ENCODE results near the gene CSF1R.
A peak's percentile ranks its signal among the peaks of the same experiment; 100 is the strongest.

The CSF1R gene

DNA sequence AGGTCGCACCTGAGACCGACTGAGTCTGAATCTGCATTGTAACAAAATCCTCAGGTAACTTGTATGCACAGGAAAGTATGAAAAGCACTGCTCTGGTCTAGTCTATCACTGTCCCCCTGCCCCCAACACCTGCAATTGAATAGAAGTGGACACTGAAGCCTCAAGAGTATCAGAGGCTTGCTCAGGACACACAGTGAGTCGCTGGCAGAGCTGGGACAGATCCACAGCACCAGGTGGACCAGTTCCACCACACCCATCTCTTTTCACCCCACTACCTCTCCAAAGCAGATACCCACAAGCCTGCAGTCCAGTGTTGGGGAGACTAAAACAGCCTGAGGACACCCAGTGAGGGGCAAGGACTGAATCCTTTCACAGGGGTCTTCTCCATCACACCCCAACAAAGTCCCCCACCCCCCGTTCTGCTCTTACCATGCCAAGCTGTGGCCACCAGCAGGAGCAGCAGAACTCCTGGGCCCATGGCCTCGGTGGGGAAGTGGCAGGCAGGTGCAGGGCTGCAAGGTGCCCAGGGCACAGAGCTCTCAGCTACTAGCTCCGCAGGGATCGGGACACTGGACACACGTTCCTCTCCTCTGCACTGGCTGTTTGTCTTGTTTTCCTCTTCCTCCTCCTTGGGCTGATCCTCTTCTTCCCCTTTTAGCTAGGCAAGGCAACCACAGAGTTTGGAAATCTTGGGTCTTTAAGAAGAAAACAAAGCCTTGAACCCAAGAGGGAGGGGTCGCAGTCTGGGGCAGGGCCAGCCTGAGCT, at the start of gene CSF1R:
Gene CSF1R (minus strand): TSS at position 605 of the 766 bp plus-strand sequence. CDS start 127 bp downstream, at position 478.
- no peak for DNase-seq (ENCODE audit: low read depth)

DNA sequence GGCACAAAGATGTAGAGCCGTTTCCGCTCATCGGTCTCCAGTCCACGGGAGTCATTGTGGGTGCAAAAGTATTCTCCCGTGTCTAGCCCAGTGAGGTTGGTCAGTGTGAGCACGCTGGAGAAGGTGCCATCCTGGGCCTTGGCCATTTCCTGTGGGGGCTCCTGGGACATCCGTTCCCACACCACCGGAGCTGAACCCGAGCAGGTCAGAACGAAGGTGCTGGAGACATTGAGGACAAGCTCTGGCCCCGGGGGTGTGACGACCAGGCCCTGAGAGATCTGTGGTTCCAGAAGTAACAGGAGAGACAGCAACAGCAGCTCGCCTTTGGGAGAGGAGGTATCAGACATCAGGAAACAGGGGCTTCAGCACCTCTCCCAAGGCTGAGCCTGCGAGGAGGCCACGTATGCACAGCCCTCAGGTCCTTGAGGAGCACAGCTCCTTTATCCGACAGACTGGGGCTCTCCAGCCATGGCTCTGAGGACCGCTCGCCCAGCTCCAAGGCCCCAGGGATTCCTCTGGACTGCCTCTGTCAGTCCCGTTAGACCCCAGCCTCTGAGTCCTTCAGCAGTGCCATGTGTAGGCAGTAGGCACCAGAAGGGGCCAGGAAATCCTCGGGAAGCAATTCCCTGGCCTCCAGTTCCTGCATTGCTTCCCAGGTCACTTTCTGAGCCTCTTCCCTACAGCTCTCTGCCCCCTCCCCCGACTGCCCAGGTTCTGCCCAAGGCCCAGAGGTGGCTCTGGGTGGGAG, 49.4 kb upstream of the CSF1R start:
- no peak for DNase-seq (ENCODE audit: low read depth)

DNA sequence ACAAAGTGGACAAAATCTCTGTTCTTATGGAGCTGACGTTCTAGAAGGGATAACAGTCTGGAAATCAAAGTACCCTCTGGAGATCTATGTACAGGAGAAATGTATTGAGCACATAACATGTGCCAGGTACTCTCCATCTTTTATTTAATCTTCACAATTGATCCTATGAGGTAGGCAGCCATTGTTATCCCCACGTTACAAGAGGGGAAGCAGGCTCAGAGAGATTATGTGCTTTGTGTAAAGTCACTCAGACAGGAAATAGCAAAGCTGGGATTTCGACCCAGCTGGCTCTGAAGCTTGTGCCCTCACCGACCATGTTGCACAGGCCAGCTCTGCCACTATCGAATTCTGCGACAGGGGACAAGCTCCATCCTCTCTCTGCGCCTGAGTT, 47.8 kb upstream of the CSF1R start:
- DNase-seq (ENCODE audit: low read depth), result no peak

DNA sequence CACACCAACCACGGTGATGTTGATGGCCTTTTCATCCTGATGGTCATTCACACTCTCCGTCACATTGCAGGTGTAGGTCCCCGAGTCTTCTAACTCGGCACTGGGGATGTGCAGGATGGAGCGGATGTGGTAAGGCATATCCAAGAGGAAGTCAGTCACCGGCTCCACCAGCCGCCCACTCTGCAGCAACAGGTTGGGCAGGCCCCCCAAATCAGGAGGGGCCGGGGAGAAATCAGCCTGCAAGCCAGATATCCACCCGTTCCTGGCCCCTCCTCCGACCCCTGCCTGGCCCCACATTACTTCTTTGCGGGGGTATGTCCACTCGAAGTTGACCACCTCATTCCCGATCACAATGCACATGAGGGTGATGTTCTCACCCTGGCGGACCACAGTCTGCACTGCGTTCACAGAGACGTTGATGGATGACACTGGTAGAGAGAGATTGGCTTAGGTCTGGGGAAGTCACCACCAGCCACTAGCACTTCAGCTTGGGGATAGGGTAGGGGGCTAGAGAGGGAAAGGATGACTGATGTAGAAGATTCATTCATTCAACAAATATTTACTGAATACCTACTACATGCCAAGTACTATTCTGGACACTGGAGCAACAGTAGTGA, 47.3 kb upstream of the CSF1R start:
- DNase-seq (ENCODE audit: low read depth), result no peak

DNA sequence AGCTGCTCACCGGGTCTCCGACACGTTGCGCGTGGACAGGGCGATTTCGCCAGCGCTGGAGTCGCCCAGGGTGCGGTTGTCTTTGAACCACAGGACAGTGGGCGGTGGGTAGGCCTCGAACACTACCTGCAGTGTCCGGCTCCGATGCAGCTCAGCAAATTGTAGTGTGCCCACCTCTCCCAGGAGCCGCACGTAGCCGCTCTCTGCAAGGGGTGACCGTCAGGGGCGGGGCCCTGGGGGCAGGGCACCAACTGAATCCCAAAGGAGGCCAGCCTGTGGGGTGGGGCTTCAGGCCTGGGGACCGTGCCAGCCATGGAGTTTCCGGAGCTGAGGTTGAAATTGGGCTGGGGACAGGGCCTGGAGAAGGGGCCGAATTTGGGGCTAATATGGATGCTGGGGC, 46.4 kb upstream of the CSF1R start:
- DNase-seq (ENCODE audit: low read depth), result no peak

DNA sequence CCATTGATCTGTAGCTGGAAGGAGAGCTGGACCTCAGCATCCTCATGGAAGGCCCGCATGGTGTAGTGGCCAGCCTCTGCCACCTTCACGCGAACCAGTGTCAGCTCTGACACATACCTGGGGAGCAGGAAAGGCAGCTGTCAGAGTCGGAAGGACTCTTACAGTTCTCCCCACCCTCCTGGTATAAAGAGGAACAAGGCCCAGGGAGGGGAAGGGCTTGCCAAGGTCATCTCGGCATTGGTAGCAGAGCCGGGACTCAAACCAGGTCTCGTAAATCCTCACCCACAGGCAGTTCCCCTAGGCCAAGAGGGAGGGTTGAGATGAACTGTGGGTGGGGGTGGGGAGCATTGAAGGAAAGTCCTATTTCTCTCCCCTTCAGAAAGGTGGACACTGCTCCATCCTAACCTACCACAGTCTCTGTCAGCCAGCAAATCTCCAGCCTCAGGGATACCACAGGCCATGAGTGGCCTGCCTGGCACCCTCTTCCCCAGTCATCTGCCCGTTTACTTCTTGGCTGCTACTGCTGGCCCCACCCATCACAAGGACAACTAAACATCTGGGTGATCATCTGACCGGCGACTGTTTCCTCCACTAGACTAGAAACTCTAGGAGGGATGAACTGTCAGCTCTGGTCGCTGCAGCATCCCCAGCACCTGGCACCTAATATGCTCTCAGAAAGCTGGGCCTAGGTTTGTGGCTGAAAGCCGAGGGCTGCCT, 45.8 kb upstream of the CSF1R start:
- no peak for DNase-seq (ENCODE audit: low read depth)

DNA sequence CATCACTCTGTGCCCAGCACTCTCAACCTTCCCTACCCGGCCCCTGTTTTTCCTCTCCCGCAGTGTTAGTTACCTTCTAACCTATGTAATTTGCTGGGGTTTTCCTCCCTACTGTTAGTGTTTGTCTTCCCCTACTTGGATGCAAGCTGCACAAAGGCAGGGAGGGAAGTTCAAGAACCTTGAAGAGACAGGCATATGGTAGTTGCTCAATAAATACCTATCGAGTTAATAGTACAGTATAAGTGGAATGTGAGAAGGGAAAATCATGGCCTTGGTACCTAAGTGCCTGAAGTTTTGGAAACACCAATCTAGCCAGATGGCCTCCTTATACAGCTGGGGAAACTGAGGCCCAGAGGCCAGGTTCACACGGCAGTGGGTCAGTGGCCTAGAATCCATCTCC, 45.1 kb upstream of the CSF1R start:
- DNase-seq (ENCODE audit: low read depth), result no peak

DNA sequence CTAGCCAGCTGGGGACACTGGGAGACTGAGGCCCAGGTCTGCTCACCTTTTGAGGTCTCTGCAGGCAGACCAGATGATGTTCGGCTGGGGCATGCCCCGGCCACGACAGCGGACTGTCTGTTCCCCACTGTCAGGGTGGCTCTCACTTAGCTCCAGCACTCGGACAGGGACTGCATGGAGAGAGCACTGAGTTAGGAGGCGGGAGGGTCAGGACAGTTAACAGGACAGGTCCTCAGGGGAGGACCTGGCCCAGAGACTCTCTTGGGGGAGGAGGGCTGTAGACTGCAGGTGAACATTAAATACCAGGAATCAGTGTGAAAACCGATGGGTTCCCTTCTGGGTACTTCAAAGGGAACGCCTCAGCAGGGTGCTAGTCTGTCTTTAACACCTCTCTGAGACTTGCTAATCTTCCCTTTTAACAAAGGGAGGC, 44.2 kb upstream of the CSF1R start:
- DNase-seq (ENCODE audit: low read depth), result no peak

DNA sequence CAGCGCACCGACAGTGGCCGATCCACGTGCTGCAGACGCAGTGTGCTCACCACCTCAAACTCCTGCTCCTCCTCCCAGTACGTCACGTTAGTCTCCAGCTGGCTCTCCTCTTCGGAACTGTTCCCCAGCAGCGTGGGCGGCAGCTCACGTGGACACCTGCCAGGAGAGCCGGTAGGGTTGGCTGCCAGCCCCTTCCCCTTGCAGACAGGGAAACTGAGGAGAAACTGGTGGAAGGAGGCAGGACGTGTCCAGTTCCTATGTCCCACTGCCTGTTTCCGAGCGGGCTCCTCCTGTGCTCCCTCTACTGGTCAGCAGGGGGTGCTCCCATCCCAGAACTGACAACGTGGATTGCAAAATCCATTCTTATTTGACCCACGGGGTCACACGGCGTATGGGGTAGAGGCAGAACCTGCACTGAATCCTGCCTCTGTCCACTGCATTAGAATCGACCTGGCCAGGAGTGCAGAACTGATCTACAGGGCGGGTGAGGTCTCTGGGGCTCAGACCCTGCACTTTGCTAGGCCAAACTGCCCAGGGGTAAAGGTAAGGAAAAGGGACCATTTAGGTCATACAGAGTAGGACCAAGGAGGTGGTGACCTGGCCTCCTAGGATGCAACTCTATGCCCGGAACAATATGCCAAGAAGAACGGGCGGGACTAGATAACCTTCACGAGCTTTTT, 43.6 kb upstream of the CSF1R start:
- DNase-seq (ENCODE audit: low read depth), result peak; percentile 17

DNA sequence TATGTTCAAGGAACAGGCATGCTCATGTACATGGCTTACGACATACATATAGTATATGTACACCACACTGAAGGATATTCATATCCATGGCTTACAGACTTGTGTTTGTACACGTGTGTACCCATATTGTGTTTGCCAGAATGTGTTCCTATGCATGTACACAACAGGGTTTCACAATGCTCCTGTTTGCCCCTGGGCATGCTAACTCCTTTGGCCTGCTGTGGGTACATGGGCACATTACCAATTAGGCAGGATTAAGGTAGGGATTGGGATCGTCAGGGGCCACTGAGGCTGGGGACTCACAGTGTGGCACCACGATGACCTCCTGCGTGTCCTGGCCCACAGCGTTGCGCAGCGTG, 43.1 kb upstream of the CSF1R start:
- DNase-seq (ENCODE audit: low read depth), result no peak

DNA sequence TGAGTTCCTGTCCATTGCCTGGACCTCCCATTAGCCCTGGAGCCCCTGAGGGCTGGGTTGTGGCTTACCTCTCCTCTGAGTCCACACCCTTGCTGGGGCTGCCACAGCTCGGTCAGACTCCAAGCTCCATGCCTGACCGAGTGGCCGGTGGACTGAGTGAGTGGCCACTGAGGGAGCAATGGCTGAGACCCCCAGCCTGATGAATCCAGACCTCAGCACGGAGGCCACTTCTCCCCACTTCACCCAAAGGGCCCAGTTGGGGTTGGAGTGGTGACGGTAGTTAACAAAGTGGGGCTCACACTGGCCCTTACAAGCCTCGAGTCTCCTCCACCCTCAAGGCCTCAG, 40.5 kb upstream of the CSF1R start:
- DNase-seq (ENCODE audit: low read depth), result no peak

DNA sequence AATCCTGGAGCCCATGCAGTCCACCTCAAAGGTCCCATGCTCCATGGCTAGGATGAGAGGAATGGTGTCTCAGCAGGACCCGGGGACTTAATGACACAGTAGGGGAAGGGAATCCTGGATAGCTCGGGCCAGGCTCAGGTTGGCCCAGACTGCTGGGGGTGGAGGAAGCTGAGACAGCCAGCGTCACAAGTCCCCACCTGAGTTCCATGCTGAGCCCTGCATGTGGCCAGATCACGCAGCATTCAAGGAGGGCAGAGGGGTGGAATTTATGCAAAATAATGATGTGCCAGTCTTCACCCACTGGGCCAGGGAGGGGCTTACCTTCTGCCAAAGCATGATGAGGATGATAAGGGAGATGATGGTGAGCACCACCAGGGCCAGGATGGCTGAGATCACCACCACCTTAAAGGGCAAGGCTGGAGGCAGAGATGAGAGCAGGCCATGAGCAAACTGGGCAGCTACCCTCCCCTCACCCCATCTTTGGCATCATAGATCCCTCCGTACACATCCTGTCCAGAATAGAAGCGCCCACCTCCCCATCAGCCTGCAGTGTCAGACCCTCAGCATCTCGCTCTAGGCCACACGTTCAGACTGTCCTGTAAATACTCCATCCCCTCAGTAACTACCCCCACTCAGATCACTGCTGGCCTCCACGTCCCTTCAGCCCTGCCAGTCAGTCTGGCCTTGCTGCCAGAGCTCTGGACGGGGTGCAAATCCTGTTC, 40.0 kb upstream of the CSF1R start:
- DNase-seq (ENCODE audit: low read depth), result no peak

DNA sequence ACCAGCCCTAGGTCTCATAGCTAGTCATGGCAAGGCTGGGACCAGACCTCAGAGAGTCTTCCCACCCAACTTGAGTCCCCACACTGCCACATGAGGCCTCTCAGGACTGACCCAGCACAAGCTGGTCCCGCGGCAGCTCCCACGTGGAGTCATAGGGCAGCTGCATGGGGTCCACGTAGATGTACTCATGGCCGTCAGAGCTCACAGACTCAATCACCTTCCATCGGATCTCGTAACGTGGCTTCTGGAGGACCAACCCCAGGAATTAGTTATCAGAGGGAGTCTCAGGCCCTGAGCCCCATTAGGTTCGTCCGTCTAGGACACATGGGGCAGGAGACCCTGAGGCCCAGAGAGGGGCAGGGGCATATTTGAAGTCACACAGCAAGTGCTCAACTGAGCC, 39.0 kb upstream of the CSF1R start:
- DNase-seq (ENCODE audit: low read depth), result no peak

DNA sequence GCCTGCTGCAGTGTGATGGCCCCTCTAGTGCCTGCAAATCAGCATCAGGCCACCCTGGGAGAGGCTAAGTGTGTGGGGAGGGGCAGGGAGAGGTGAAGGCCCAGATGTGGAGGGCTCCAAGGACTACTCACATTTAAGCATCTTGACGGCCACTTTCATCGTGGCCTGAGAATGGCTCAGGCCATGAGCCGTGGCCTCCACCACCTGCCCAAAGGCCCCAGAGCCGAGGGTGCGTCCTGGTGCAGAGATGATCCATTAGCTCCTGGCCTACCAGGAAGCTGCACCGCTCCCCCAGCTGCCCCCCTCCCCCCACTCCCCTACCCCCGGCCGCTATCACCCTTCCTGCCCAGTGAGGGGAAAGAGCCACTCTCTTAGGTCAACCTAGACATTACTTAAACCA, 38.2 kb upstream of the CSF1R start:
- DNase-seq (ENCODE audit: low read depth), result no peak

DNA sequence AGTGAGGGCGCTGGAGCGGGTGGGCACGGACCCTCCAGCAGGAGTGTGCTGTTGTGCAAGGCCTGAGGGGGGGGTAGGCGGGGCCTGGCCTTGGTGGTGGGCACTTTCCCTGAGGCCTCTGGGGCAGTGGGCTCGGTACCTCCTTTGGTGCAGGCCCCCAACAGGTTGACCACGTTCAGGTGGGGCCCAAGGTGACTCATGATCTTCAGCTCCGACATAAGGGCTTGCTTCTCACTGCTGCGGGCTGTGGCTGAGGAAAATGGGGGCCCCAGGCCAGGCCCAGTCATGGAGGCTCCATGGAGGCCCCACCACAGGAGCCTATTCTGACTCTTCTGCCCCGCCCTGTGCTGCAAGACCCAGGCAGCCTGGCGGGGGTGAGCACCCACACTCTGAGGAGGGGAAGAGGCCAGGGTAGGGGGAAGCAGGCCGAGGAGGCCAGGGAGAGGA, 37.8 kb upstream of the CSF1R start:
- no peak for DNase-seq (ENCODE audit: low read depth)

DNA sequence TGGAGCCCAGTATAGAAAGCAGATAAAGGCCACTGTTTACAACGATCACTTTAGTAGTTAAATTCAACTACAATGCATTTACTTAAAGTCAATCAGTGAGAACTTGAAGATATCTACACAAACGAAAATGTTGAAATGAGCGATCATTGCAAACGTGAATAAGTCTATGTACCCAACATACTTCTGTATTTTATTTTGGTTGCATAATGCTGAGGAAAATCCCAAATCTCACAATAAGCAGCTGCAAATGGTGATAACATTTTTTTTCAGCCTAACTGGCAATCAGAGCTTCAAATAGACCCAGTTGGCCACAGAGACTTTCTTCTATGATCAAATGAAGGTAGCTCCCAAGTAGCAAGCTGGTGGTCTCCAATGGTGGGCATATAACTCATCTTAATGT, 37.2 kb upstream of the CSF1R start:
- DNase-seq (ENCODE audit: low read depth), result no peak

DNA sequence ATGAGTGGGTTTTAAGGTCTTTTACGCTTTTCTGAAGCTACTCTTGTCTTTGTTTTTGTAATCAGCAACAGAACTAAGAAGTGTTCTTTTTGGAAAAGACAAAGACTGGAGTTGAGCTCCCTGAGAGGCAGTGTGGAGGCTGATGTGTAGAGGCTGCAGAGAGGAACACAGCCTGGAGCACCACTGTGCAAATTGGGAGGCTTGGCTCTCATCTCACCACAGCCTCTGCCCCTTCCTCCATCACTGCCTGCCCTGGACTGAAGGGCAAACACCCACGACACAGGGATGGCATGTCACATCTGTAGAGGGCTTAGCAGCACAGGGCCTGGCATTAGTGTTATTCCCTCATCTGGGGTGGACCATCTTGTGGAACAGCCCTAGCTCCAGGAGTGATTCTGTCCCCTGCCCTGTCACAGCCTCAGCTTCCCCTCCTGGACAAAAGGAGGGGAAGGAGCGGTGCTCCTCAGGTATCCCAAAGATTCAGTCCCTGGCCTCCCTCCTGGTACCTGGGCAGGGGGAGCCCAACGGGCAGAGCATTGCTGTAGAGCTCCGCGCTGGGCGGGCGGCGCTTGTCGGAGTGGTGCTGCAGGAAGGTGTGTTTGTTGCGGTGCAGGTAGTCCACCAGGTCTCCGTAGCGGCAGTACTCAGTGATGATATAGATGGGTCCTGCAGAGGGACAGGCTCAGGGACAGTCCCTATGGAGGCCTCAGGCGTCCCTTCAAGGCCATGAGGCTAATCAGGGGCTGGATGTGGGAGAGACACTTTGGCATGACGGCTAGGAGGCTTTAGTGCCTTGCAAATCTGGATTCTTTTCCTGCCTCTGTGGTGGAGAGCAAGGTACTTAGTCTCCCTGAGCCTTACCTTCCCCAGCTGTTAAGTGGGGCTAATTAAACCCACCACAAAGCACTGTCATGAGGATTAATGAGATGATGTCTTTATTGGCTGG, 36.5 kb upstream of the CSF1R start:
- no peak for DNase-seq (ENCODE audit: low read depth)

DNA sequence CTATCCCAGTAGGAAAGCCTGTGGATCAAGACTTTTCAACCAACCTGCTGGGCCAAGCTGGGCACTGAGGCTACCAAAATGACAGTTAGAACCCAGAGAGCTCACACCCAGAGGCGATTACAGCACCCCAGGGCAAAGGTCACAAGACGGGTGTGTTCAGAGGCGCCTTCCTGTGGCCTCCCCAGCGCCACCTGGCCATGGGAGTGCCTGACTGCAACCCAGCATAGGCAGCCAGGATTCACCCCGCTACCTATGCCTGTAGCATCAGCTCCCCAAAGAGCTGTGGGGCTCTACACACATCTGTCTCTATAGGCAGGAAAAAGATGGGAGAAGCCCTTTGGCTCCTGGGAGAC, 35.8 kb upstream of the CSF1R start:
- no peak for DNase-seq (ENCODE audit: low read depth)

DNA sequence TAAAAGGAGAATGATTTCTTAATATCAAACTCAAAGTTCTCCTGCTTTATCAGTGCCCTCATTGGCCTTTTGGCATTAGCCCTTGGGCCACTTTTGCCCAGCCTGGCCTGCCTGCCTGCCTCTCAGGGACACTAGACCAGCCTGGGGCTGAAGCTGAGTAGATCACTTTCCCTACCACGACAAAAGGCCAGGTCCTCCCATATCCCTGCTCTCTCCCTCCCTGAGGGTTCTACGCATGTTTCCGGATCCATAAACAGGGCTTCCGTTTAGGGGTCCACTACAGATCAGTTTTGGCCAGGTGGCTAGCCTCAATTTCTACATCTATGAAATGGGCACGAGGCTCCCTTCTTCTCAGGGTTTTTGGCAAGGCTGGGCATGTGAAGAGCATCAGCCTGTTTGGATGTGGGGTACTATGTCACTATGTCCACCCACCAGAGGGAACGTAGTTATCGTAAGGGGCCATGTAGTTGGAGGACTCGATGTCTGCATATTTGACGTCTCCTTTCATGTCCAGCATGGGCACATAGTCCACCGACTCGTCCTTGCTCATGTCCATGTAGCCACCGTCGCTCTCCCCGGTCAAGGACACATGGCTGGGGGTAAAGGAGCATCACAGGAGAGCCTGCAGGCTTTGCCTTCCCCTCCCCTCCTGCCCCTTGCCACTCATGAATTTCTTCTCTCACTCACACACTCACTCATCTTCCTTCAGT, 35.2 kb upstream of the CSF1R start:
- no peak for DNase-seq (ENCODE audit: low read depth)

Measured in activated T-cell treated with anti-CD3 and anti-CD28 coated beads for 24 hours (primary cell).